OCI-LY7 (cell line): ENCODE measurements around the gene MRPL55.

Source experiments
- CTCF ChIP-seq: fragments of 200-600 bp; sonication (generic); conservative IDR thresholded peaks from 2 replicates; pipeline ENCODE4 v1.5.1; 2014; ENCODE audit warnings: mild to moderate bottlenecking, antibody characterized with exemption, low read length, moderate library complexity, mixed read lengths
- EZH2phosphoT487 ChIP-seq: fragments of 200-600 bp; sonication (generic); IDR thresholded peaks from 2 replicates; pipeline ENCODE4 v1.6.1; 2018; ENCODE audit warnings: low read depth, borderline replicate concordance, mild to moderate bottlenecking, mixed run types, antibody characterized with exemption, low read length, moderate library complexity, mixed read lengths

GRCh38 chr1:228098323-228098931, 10.7 kb downstream of the MRPL55 start:
- TF ChIP-seq CTCF = no peak
- no peak for TF ChIP-seq EZH2phosphoT487
